Right lobe of liver (tissue), 6 donors: ENCODE data around the gene ROR2. TPM values are rescaled to one million over a fixed set of nuclear protein-coding genes. Genes with fewer than 3 reads are reported as not detected.

Experiments used
- ATAC-seq, 4 donors: fragments of 200-7000 bp; cut with Tn5 transposase; one replicate each; pipeline ENCODE4 v1.9.1; 2020; ENCODE audit warnings: mild to moderate bottlenecking in 4 of 4, moderate library complexity in 4 of 4
- DNase-seq, 3 donors: peaks; one replicate each; pipeline ENCODE4 v3.0.0-alpha.2; 2020
- H3K27ac ChIP-seq, 3 donors: fragments of 200-600 bp; one replicate each; pipeline ENCODE4 v1.8.0; 2022
- H3K27me3 ChIP-seq, 2 donors: fragments of 200-600 bp; one replicate each; pipeline ENCODE4 v1.8.0; 2022
- H3K36me3 ChIP-seq, 4 donors: fragments of 200-600 bp; sonication (generic) in 1 of 4; one replicate each; pipeline versions ENCODE4 v1.5.1 to v1.8.0; 2017 to 2022; ENCODE audit warnings: control low read depth in 1 of 4
- H3K4me1 ChIP-seq, 4 donors: fragments of 200-600 bp; sonication (generic) in 1 of 4; one replicate each; pipeline versions ENCODE4 v1.5.1 to v1.8.0; 2017 to 2022; ENCODE audit warnings: control low read depth in 1 of 4
- H3K4me3 ChIP-seq, 3 donors: fragments of 200-600 bp; one replicate each; pipeline ENCODE4 v1.8.0; 2022
- H3K9me3 ChIP-seq, 4 donors: fragments of 200-600 bp; sonication (generic) in 1 of 4; one replicate each; pipeline versions ENCODE4 v1.5.1 to v1.8.0; 2017 to 2022; ENCODE audit warnings: control low read depth in 1 of 4
- POLR2A ChIP-seq: fragments of 450-650 bp; IDR thresholded peaks from one replicate; pipeline ENCODE4 v1.6.1; 2017; ENCODE audit warnings: antibody characterized with exemption, mild to moderate bottlenecking
- WGBS: methylation state at CpG from one replicate; pipeline ENCODE4 v1.1.6; 2018; ENCODE audit warnings: low coverage, low lambda C conversion rate; ENCODE audit not compliant: insufficient coverage; ENCODE audit errors: missing lambda C conversion rate; 5-methylcytosine and 5-hydroxymethylcytosine counted together
- intact Hi-C, 2 donors: fragments of 100-400 bp; cut with DNase I; formaldehyde crosslinking; loops; one replicate each; pipeline versions ENCODE4 v1.11.2 to v1.14.1; 2022
- total RNA-seq, 6 experiments: library from RNA; depleted of rRNA in 2 of 6; stranded (reverse); fragments of >200 nt in 2 of 6; fragmentation: NEBNext Ultra II Directional in 3 of 6; extraction: Animal tissue kit (Norgen Biotek cat#: 25700) in 3 of 6; gene quantifications; one replicate each; pipeline versions ENCODE4 v1.1.0 to v1.2.4, GENCODE V29; 2016 to 2023
- TF ChIP-seq, protein P1 (sequence below), 4 donors: fragments of 200-600 bp in 3 of 4; fragments of 450-650 bp in 1 of 4; IDR thresholded peaks; one replicate each; pipeline versions ENCODE4 v1.5.1 to v1.8.0; 2016 to 2022; ENCODE audit warnings: antibody characterized with exemption in 4 of 4, mild to moderate bottlenecking in 2 of 4
- donor health status: DM: no; HTN: yes; CAD: no.
- donor health status: DM: no; HTN: no; CAD: no.
- donor health status: DM: no; HTN: no; CAD: no.
- donor health status: DM: no; HTN: yes; CAD: no.
- donor health status: DM: no; HTN: yes; CAD: no.

The ROR2 gene
- total RNA-seq, 6 experiments from 2014 or later = 0.12 to 1.2 (median 0.49) TPM; not detected in 1

DNA sequence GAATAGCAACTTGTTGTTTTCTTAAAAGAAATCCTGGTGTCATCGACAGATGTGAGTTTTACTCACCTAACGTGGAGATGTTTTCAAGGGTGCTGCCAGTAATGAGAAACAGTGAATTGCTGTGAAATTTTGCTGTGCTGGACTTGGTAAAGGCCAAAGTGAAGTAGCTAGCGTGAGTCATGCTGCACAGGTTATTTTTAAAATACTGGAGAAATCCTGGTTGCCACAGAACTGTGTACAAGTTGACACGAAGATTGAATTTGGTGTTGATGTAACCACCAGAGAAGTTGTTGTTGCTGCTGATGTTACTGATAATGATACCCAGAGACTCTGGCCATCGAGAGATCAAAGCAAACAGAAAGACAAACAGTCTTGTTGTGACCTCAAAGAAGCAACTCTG lies 338.4 kb downstream of the ROR2 start:
- TF ChIP-seq, protein P1, sequence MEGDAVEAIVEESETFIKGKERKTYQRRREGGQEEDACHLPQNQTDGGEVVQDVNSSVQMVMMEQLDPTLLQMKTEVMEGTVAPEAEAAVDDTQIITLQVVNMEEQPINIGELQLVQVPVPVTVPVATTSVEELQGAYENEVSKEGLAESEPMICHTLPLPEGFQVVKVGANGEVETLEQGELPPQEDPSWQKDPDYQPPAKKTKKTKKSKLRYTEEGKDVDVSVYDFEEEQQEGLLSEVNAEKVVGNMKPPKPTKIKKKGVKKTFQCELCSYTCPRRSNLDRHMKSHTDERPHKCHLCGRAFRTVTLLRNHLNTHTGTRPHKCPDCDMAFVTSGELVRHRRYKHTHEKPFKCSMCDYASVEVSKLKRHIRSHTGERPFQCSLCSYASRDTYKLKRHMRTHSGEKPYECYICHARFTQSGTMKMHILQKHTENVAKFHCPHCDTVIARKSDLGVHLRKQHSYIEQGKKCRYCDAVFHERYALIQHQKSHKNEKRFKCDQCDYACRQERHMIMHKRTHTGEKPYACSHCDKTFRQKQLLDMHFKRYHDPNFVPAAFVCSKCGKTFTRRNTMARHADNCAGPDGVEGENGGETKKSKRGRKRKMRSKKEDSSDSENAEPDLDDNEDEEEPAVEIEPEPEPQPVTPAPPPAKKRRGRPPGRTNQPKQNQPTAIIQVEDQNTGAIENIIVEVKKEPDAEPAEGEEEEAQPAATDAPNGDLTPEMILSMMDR (IDR thresholded peaks at IDR 0.05) = no peak
- no peak for TF ChIP-seq POLR2A
- H3K4me1 ChIP-seq = peaks cover 0 to under 1% (median 0%) of the 10 kb centered on the region in 4 donors
- H3K36me3 ChIP-seq = no peaks in the 10 kb centered on the region
- ATAC-seq = no peak
- no peak overlapping the region for H3K4me3 ChIP-seq
- no peaks in the 10 kb centered on the region for H3K9me3 ChIP-seq
- DNase-seq = no peak
- 35% methylated on average over 5 of the region's 5 CpGs for WGBS
- intact Hi-C loops = no loop called here
- H3K27ac ChIP-seq = no peak overlapping the region
- H3K27me3 ChIP-seq = no peaks in the 10 kb centered on the region

DNA sequence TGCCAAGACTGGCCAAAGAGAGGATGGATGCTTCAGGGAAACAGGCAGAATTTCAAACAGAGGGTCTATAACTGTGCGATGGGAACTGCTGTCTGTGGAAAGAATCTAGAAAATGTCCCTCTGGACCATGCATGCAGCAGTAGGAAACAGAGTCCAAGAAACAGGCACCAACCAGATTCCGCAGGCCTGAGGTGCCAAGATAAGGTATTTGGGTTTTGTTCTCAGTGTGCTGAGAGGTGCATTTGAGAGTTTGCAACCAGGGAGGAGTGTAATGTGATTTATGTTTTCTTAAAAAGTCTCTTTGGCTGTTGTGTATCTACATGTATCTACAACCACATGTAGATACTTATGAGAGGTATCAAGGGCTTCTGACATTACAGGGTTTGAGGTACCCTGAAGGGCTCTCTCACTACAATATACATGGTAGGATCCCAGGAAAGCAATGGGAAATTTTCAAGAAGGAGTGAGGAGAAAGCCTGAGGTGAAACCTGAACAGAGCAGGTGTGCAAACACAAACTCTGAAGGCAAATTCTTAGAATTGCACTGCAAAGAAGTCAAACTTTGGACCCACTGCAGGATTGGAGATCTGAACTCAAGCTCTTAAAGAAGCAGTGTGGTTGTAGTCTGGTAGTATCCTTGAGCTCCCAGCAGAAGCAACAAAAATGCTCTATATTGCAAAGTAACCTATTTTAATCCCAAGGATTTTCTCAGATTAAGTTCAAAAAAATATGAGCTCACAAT lies 343.6 kb downstream of the ROR2 start:
- Histone ChIP-seq H3K4me3 (no peak overlapping the region), H3K36me3 (no peaks in the 10 kb centered on the region), H3K27ac (no peak overlapping the region), H3K9me3 (no peaks in the 10 kb centered on the region), H3K27me3 (no peaks in the 10 kb centered on the region), H3K4me1 (peaks cover 0 to 4% (median 0%) of the 10 kb centered on the region in 4 donors)
- ATAC-seq (peak in 1 of 4 donors; percentile 49), DNase-seq (no peak)
- TF ChIP-seq, protein P1 (IDR thresholded peaks at IDR 0.05) = no peak
- TF ChIP-seq POLR2A = no peak
- intact Hi-C loops = no loop called here
- 70% methylated on average over 2 of the region's 2 CpGs for WGBS

DNA sequence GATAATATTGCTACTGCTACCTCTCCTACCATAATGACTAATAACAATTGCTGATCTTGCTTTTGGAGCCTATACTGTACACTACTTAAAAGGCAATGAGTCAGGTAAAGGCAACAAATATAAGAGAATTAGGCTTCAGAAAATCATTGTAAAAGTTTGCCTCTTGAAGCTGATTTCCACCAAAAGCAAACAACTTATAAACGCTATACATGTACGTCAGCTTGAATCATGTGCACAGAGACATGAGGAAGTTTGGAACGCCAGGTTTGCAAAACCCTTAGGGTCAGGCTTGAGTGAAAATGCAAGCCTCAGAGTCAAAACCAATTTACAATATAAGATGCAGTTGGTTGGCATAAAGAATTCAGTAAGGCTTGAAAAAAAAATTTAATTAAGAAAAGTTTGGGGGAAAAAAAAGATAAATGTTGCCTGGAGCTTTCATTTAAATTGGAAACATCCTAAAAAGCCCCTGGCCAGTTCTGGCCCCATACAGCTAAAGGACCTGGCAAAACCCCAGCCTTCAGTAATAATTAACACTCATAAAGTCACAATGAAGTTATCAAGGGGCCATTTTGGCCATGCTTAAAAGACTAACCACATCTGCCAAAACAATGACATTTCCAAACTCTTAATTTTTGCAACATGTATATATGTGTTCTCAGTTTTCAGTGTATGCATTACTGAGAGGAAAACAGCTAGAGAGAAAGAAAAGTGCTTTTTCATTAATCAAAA lies 345.4 kb downstream of the ROR2 start:
- peaks cover 0 to 4% (median 0%) of the 10 kb centered on the region in 4 donors for H3K4me1 ChIP-seq
- H3K27ac ChIP-seq = no peak overlapping the region
- H3K9me3 ChIP-seq = no peaks in the 10 kb centered on the region
- ATAC-seq = no peak
- no peak overlapping the region for H3K4me3 ChIP-seq
- H3K27me3 ChIP-seq = no peaks in the 10 kb centered on the region
- DNase-seq = no peak
- TF ChIP-seq POLR2A = no peak
- TF ChIP-seq, protein P1 (IDR thresholded peaks at IDR 0.05) = no peak
- intact Hi-C loops = no loop called here
- H3K36me3 ChIP-seq = no peaks in the 10 kb centered on the region
- WGBS = 52% methylated on average over 3 of the region's 3 CpGs

DNA sequence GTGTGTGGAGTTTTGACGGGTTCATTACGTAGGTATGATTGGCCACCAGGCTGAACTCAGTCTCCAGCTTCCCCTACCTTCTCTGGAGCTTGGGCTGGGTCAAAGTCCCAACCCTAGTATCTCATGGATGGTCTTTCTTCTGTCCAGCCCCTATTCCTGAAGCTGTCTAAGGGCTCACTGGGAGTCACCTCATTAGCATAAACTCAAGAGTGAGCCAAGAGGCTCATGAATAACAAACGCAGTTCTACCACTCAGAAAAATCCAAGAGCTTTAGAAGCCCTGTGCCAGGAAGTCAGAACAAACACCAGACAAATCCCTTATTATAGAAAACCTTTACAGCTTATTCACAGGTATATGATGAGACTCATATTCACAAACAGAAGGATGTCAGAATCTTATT lies 346.1 kb downstream of the ROR2 start:
- intact Hi-C loops = no loop called here
- DNase-seq = no peak

More for the DNA sequence above, 346.1 kb downstream of the ROR2 start:
- peaks cover 0 to 4% (median 0%) of the 10 kb centered on the region in 4 donors for H3K4me1 ChIP-seq
- H3K27me3 ChIP-seq = no peaks in the 10 kb centered on the region
- H3K4me3 ChIP-seq = no peak overlapping the region
- TF ChIP-seq, protein P1 (IDR thresholded peaks at IDR 0.05) = no peak
- TF ChIP-seq POLR2A = no peak
- ATAC-seq = no peak
- H3K27ac ChIP-seq = no peak overlapping the region
- H3K9me3 ChIP-seq = no peaks in the 10 kb centered on the region
- WGBS = 8% methylated on average over 1 of the region's 3 CpGs
- no peaks in the 10 kb centered on the region for H3K36me3 ChIP-seq
